GM23248 (cell line): ENCODE data around the gene AFF3. TPM values are rescaled to one million over a fixed set of nuclear protein-coding genes. Genes with fewer than 3 reads are reported as not detected.
A peak's percentile ranks its signal among the peaks of the same experiment; 100 is the strongest.

Experiments
- DNase-seq: peaks from one replicate; pipeline ENCODE4 v3.0.0-alpha.2; 2015
- H2AFZ ChIP-seq: fragments of 200-600 bp; sonication (generic); 2 replicates; pipeline ENCODE4 v1.6.1; 2016; ENCODE audit warnings: antibody characterized with exemption
- H3F3A ChIP-seq: fragments of 200-600 bp; sonication (generic); 2 replicates; pipeline ENCODE4 v1.6.1; 2016; ENCODE audit warnings: mild to moderate bottlenecking, antibody characterized with exemption, mixed run types; ENCODE audit not compliant: insufficient read depth
- H3K27ac ChIP-seq: fragments of 200-600 bp; sonication (generic); 2 replicates; pipeline ENCODE4 v1.5.1; 2016; ENCODE audit warnings: mild to moderate bottlenecking
- H3K27me3 ChIP-seq: fragments of 200-600 bp; sonication (generic); replicated peaks from 2 replicates; pipeline ENCODE4 v1.6.1; 2016; ENCODE audit warnings: mild to moderate bottlenecking; ENCODE audit not compliant: insufficient read depth
- H3K36me3 ChIP-seq: fragments of 200-600 bp; sonication (generic); 2 replicates; pipeline ENCODE4 v1.6.1; 2016; ENCODE audit warnings: low read depth, mild to moderate bottlenecking
- H3K4me1 ChIP-seq: fragments of 200-600 bp; sonication (generic); 2 replicates; pipeline ENCODE4 v1.6.1; 2016; ENCODE audit warnings: mild to moderate bottlenecking; ENCODE audit not compliant: insufficient read depth
- H3K4me2 ChIP-seq: fragments of 200-600 bp; sonication (generic); one replicate; pipeline ENCODE4 v1.6.1; 2016; ENCODE audit warnings: mild to moderate bottlenecking; ENCODE audit not compliant: unreplicated experiment
- H3K4me3 ChIP-seq: fragments of 200-600 bp; sonication (generic); 2 replicates; pipeline ENCODE4 v1.5.1; 2016; ENCODE audit warnings: mild to moderate bottlenecking
- H3K79me2 ChIP-seq: fragments of 200-600 bp; sonication (generic); 2 replicates; pipeline ENCODE4 v1.6.1; 2016; ENCODE audit warnings: mild to moderate bottlenecking; ENCODE audit not compliant: insufficient read depth
- H3K9ac ChIP-seq: fragments of 200-600 bp; sonication (generic); 2 replicates; pipeline ENCODE4 v1.6.1; 2016; ENCODE audit warnings: mild to moderate bottlenecking
- H3K9me2 ChIP-seq: fragments of 200-600 bp; sonication (generic); 2 replicates; pipeline ENCODE4 v1.6.1; 2016; ENCODE audit warnings: mixed run types, mild to moderate bottlenecking, moderate library complexity; ENCODE audit not compliant: insufficient read depth
- H3K9me3 ChIP-seq: fragments of 200-600 bp; sonication (generic); one replicate; pipeline ENCODE4 v1.6.1; 2017; ENCODE audit warnings: low read depth
- H4K20me1 ChIP-seq: fragments of 200-600 bp; sonication (generic); 2 replicates; pipeline ENCODE4 v1.6.0; 2016; ENCODE audit not compliant: insufficient read depth
- EZH2 ChIP-seq: fragments of 200-600 bp; sonication (generic); IDR thresholded peaks from 2 replicates; pipeline ENCODE4 v1.6.1; 2018; ENCODE audit warnings: antibody characterized with exemption, mild to moderate bottlenecking; ENCODE audit not compliant: insufficient read depth, poor library complexity, severe bottlenecking
- EZH2phosphoT487 ChIP-seq: fragments of 200-600 bp; sonication (generic); IDR thresholded peaks from 2 replicates; pipeline ENCODE4 v1.6.1; 2018; ENCODE audit warnings: antibody characterized with exemption, moderate library complexity, mild to moderate bottlenecking, low read depth; ENCODE audit not compliant: insufficient read depth
- WGBS, 2 experiments: methylation state at CpG; one replicate each; pipeline ENCODE4 v1.1.6; 2015 to 2017; ENCODE audit warnings: low lambda C conversion rate in 2 of 2, low coverage in 1 of 2; ENCODE audit errors: missing lambda C conversion rate in 2 of 2; 5-methylcytosine and 5-hydroxymethylcytosine counted together
- in situ Hi-C: fragments of 300-500 bp; cut with MboI; formaldehyde crosslinking; loops from 2 replicates; pipeline ENCODE4 v1.15.0; 2020
- polyA plus RNA-seq: library from polyadenylated mRNA; unstranded; fragments of >200 nt; fragmentation: Nextera tagmentation; extraction: Ambion mirVana; gene quantifications from 2 replicates; pipeline ENCODE4 v1.2.1, GENCODE V29; 2016
- total RNA-seq: library from RNA; depleted of rRNA; stranded (reverse); fragments of >200 nt; shearing (Covaris generic); gene quantifications from 2 replicates; pipeline ENCODE4 v1.2.3, GENCODE V29; 2014

The AFF3 gene
- total and polyA plus RNA-seq, 2 experiments from 2014 or later: 0.56 to 0.86 TPM

DNA sequence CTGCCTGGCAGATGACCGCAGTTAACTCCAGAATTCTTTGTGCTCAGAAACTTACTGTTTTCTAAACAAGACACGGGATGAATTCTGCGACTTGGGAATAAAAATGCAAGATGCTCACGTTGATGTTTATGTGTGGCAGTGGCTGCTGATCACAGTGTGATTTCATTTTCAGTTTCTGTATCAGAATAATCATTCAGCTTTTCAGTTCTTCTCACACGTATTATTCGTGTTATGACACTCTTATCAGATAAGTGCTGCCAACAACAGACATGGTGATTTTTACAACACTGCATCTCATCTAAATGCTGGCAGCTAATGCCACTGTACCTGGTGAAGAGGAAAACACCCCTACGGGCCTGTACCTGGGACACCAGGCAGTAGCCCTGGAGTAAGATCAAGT, 379.7 kb downstream of the AFF3 start:
- Histone ChIP-seq H3K9me2 (no peaks in the 10 kb centered on the region), H3K27ac (no peak overlapping the region), H3K27me3 (peaks cover 4% of the 10 kb centered on the region; the same call in 1 of the 2 replicates), H3K9me3 (no peaks in the 10 kb centered on the region), H3K4me1 (no peaks in the 10 kb centered on the region), H2AFZ (no peak overlapping the region), H3K4me3 (no peak overlapping the region), H3K4me2 (no peak overlapping the region), H4K20me1 (no peaks in the 10 kb centered on the region), H3K79me2 (no peaks in the 10 kb centered on the region), H3F3A (no peaks in the 10 kb centered on the region), H3K36me3 (no peaks in the 10 kb centered on the region), H3K9ac (no peak overlapping the region)
- 74 to 77% methylated on average over 7 of the region's 7 CpGs for WGBS, 2 experiments
- TF ChIP-seq EZH2phosphoT487: no peak
- no peak for TF ChIP-seq EZH2
- in situ Hi-C loops: no loop called here
- DNase-seq: no peak

DNA sequence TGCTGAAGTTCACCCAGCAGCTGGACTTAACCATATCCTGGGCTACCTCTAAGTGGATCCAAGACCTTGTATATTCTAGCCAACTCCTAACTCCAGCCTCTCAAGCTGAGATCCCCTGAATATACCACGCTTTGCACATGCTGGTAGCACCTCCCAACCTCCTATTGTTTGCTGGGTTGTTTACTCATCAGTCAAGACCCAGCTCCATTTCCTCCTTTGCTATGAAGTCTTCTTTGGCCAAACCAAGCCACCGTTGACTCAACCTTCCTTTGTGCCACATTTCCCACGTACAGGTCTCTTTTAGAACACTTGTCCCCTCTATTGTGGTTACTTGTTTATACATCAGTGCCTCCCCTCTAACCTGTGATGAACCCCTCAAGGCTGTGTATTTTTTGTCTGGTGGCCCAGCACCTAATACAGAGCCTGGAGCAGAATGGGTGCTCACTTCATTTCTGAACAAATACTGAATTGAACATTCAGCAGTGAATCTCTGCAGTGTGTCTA, 384.7 kb downstream of the AFF3 start:
- no peak for DNase-seq
- 83 to 89% methylated on average over 3 of the region's 3 CpGs for WGBS, 2 experiments
- Histone ChIP-seq H3K4me2 (no peak overlapping the region), H3K4me3 (no peak overlapping the region), H3K4me1 (peaks cover 17% of the 10 kb centered on the region), H4K20me1 (no peaks in the 10 kb centered on the region), H3K36me3 (no peaks in the 10 kb centered on the region), H3K9me2 (no peaks in the 10 kb centered on the region), H3K27ac (no peak overlapping the region), H3K27me3 (0 out of 2 replicates have a peak, but pooled peaks cover 4% of the 10 kb centered on the region), H3K9ac (no peak overlapping the region), H3K9me3 (no peaks in the 10 kb centered on the region), H3K79me2 (no peaks in the 10 kb centered on the region), H3F3A (peaks cover 9% of the 10 kb centered on the region), H2AFZ (no peak overlapping the region)
- in situ Hi-C loops: no loop called here
- TF ChIP-seq EZH2 (no peak), EZH2phosphoT487 (no peak)

DNA sequence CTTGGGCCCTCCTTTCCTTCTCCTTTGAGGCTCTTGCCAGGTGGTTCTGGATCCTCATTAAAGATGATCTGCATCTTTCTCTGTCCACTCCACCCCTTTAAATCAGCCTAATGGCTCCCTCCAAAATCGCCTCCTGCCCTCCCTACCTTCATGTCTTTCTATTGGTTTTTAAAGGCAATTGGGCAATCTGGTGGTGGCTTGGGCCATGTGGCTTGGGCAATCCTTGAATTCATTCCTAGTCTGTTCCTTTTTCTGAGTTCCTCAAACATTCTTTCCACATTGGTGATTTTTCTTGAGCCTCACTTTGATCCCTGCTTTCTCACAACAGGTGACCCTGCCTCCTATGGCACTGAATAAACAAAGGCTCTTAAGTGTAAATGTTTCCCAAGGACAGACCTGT, 386.3 kb downstream of the AFF3 start:
- no peaks in the 10 kb centered on the region for H4K20me1 ChIP-seq
- H3K9me2 ChIP-seq: no peaks in the 10 kb centered on the region
- TF ChIP-seq EZH2 (no peak), EZH2phosphoT487 (no peak)
- H3K4me1 ChIP-seq: peaks cover 17% of the 10 kb centered on the region
- no peaks in the 10 kb centered on the region for H3K79me2 ChIP-seq
- no peak for DNase-seq
- no peak overlapping the region for H3K27ac ChIP-seq
- 81 to 93% methylated on average over 1 of the region's 1 CpG for WGBS, 2 experiments
- H3K36me3 ChIP-seq: no peaks in the 10 kb centered on the region
- H3K4me2 ChIP-seq: no peak overlapping the region
- no peak overlapping the region for H2AFZ ChIP-seq
- peaks cover 9% of the 10 kb centered on the region for H3F3A ChIP-seq
- no peaks in the 10 kb centered on the region for H3K9me3 ChIP-seq
- in situ Hi-C loops: no loop called here
- H3K27me3 ChIP-seq: 0 out of 2 replicates have a peak, but pooled peaks cover 4% of the 10 kb centered on the region
- no peak overlapping the region for H3K9ac ChIP-seq
- H3K4me3 ChIP-seq: no peak overlapping the region

DNA sequence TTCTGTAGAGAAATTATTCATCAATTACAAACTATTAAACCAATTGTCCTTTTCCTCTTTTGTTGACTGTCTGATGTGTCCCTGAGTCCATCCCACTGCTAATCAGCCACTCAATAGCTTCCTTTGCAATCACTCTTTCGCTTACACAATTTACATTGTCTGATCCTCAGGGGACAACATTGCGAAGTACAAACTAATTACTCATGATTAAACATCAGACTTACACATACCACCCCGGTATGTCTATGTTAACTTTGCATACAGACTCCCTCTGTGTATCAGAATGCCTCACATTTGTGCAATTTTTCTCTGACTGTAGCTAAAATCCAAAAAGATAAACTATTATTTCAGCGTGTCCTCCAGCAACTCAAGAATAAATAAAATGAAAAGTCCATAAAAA, 388.2 kb downstream of the AFF3 start:
- Histone ChIP-seq H3K4me3 (peak overlapping the region; percentile 19; the same call in 1 of the 2 replicates), H2AFZ (no peak overlapping the region), H3K4me1 (peaks cover 17% of the 10 kb centered on the region), H3K9me3 (no peaks in the 10 kb centered on the region), H3K27me3 (no peaks in the 10 kb centered on the region), H3K4me2 (peak overlapping the region; percentile 39), H3K27ac (peak overlapping the region; percentile 4; the same call in 1 of the 2 replicates), H3K9ac (no peak overlapping the region), H3K9me2 (no peaks in the 10 kb centered on the region), H3F3A (peaks cover 9% of the 10 kb centered on the region), H3K79me2 (no peaks in the 10 kb centered on the region), H3K36me3 (no peaks in the 10 kb centered on the region), H4K20me1 (no peaks in the 10 kb centered on the region)
- TF ChIP-seq EZH2phosphoT487: no peak
- no peak for TF ChIP-seq EZH2
- 4% methylated on average over 4 of the region's 4 CpGs for WGBS, 2 experiments
- in situ Hi-C loops: no loop called here
- DNase-seq: peak; percentile 79

DNA sequence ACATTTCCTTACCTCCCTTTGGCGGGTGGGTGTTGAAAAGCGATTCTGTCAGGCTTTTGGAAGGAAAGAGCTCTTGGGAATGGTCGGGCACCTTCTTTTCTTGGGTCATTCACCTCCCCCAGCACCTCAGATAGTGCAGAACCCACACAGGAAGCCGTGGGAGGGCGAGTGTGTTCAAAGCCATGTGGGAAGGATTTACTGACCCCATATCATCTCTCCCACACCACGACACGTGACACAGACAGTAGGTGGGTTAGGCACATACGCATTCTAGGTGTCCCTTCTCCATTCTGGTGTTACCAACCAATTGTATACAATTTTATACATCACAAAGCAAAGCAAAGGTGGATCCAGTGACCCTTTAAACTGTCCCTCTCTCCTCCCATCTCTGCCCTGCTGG, 388.9 kb downstream of the AFF3 start:
- H3K9me3 ChIP-seq: no peaks in the 10 kb centered on the region
- H3K9ac ChIP-seq: no peak overlapping the region
- H3K4me1 ChIP-seq: peaks cover 17% of the 10 kb centered on the region
- 85 to 92% methylated on average over 8 of the region's 8 CpGs for WGBS, 2 experiments
- no peak overlapping the region for H2AFZ ChIP-seq
- no peaks in the 10 kb centered on the region for H4K20me1 ChIP-seq
- H3K79me2 ChIP-seq: no peaks in the 10 kb centered on the region
- no peak overlapping the region for H3K4me3 ChIP-seq
- no peaks in the 10 kb centered on the region for H3K36me3 ChIP-seq
- peaks cover 9% of the 10 kb centered on the region for H3F3A ChIP-seq
- no peak for TF ChIP-seq EZH2
- no peak for TF ChIP-seq EZH2phosphoT487
- H3K4me2 ChIP-seq: no peak overlapping the region
- in situ Hi-C loops: no loop called here
- no peaks in the 10 kb centered on the region for H3K9me2 ChIP-seq
- H3K27me3 ChIP-seq: no peaks in the 10 kb centered on the region
- no peak overlapping the region for H3K27ac ChIP-seq
- no peak for DNase-seq
